H1 (cell line): Measurements from ENCODE around the gene YARS1. TPM values are rescaled to one million over a fixed set of nuclear protein-coding genes. Genes with fewer than 3 reads are reported as not detected.

Source experiments
- BRCA1 ChIP-seq: IDR thresholded peaks from 2 replicates; pipeline ENCODE4 v1.6.1; 2012; ENCODE audit warnings: low read depth, low read length, improper control_type of control experiment
- CHD2 ChIP-seq: IDR thresholded peaks from 2 replicates; pipeline ENCODE4 v1.6.1; 2012; ENCODE audit warnings: low read length, improper control_type of control experiment
- RAD21 ChIP-seq, 2 experiments: IDR thresholded peaks in 1 of 2; conservative IDR thresholded peaks in 1 of 2; 2 replicates each; pipeline ENCODE4 v1.6.1; 2011; ENCODE audit warnings: low read depth in 2 of 2, low read length in 2 of 2, improper control_type of control experiment in 1 of 2, inconsistent platforms in 1 of 2, mild to moderate bottlenecking in 1 of 2, moderate library complexity in 1 of 2
- RBBP5 ChIP-seq: IDR thresholded peaks from 2 replicates; pipeline ENCODE4 v1.7.1; 2012; ENCODE audit warnings: low read depth, mild to moderate bottlenecking, inconsistent platforms, low read length, moderate library complexity, borderline replicate concordance
- RFX5 ChIP-seq: IDR thresholded peaks from 2 replicates; pipeline ENCODE4 v1.6.1; 2011; ENCODE audit warnings: low read depth, low read length, improper control_type of control experiment, borderline replicate concordance
- USF2 ChIP-seq: IDR thresholded peaks from 2 replicates; pipeline ENCODE4 v1.6.1; 2011; ENCODE audit warnings: low read length, improper control_type of control experiment
- polyA plus RNA-seq, 7 experiments: library from polyadenylated mRNA; depleted of rRNA in 3 of 7; stranded (reverse) in 5 of 7; unstranded in 2 of 7; fragments of >200 nt in 5 of 7; fragments of 200-250 nt in 2 of 7; gene quantifications; 1 replicate in 5 of 7; 2 replicates in 1 of 7; 4 replicates in 1 of 7; pipeline versions ENCODE4 v1.2.1 to v1.2.3, GENCODE V29; 2011 to 2013; ENCODE audit warnings: missing spikeins in 2 of 7, mixed read lengths in 2 of 7
- total RNA-seq: library from RNA; stranded (reverse); fragmentation: NEBNext Ultra II Directional; extraction: Animal tissue kit (Norgen Biotek cat#: 25700); gene quantifications from 2 replicates; pipeline ENCODE4 v1.2.1, GENCODE V29; 2021

The YARS1 gene
- total and polyA plus RNA-seq, 2 of the 8 experiments (the other 6 are each of a cell fraction or from before 2014, with no cell fraction given) = 47.1 to 226 TPM

- TF ChIP-seq USF2 (no peak), BRCA1 (no peak), CHD2 (no peak), RBBP5 (no peak), RFX5 (no peak), RAD21 (IDR thresholded peaks at IDR 0.05 in 1 of 2, conservative IDR thresholded peaks at IDR 0.05 in 1 of 2; ENCODE audit: low read depth in 2 of 2, low read length in 2 of 2) (no peak)
- TF ChIP-seq, all 59 proteins: peak for 0
Measured at GRCh38 chr1:32811917-32812316, 5.2 kb downstream of the YARS1 start (continued).
